ENCODE measurements around the gene PXMP4.
"Not testable (repeated sequence)": the region's sequence is repeated elsewhere in the genome, so short reads cannot be mapped to it uniquely, and the experiment has no call there.

The PXMP4 gene

DNA sequence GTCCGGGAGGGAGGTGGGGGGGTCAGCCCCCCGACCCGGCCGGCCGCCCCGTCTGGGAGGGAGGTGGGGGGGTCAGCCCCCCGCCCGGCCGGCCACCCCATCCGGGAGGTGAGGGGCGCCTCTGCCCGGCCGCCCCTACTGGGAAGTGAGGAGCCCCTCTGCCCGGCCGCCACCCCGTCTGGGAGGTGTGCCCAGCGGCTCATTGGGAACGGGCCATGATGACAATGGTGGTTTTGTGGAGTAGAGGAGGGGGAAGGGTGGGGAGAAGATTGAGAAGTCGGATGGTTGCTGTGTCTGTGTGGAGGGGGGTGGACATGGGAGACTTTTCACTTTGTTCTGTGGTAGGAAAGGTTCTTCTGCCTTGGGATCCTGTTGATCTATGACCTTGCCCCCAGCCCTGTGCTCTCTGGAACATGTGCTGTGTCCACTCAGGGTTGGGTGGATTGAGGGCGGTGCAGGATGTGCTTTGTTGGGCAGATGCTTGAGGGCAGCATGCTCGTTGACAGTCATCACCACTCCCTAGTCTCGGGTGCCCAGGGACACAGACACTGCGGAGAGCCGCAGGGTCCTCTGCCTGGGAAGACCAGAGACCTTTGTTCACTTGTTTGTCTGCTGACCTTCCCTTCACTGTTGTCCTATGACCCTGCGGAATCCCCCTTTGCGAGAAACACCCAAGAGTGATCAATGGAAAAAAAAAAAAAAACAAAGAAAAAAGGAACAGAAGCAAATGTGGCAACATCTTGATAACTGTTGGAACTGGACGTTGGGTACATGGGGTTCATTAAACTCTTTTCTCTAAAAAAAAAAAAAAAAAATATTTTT lies 18.3 kb downstream of the PXMP4 start:
- no peak for DNase-seq

DNA sequence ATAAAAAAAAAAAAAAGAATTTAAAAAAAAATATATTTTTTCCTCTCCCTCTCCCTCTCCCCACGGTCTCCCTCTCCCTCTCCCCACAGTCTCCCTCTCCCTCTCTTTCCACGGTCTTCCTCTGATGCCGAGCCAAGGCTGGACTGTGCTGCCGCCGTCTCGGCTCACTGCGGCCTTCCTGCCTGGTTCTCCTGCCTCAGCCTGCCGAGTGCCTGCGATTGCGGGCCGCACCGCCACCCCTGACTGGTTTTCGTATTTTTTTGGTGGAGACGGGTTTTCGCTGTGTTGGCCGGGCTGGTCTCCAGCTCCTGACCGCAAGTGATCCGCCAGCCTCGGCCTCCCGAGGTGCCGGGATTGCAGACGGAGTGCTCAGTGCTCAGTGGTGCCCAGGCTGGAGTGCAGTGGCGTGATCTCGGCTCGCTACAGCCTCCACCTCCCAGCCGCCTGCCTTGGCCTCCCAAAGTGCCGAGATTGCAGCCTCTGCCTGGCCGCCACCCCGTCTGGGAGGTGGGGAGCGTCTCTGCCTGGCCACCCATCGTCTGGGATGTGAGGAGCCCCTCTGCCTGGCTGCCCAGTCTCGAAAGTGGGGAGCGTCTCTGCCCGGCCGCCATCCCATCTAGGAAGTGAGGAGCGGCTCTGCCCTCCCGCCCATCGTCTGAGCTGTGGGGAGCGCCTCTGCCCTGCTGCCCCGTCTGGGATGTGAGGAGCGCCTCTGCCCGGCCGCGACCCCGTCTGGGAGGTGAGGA lies 19.2 kb downstream of the PXMP4 start:
- DNase-seq, result not testable (repeated sequence)

DNA sequence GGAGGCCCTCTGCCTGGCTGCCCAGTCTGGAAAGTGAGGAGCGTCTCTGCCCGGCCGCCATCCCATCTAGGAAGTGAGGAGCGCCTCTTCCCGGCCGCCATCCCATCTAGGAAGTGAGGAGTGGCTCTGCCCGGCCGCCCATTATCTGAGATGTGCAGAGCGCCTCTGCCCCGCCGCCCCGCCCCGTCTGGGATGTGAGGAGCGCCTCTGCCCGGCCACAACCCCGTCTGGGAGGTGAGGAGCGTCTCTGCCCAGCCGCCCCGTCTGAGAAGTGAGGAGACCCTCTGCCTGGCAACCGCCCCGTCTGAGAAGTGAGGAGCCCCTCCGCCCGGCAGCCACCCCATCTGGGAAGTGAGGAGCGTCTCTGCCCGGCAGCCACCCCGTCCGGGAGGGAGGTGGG lies 21.1 kb downstream of the PXMP4 start:
- not testable (repeated sequence) for DNase-seq

DNA sequence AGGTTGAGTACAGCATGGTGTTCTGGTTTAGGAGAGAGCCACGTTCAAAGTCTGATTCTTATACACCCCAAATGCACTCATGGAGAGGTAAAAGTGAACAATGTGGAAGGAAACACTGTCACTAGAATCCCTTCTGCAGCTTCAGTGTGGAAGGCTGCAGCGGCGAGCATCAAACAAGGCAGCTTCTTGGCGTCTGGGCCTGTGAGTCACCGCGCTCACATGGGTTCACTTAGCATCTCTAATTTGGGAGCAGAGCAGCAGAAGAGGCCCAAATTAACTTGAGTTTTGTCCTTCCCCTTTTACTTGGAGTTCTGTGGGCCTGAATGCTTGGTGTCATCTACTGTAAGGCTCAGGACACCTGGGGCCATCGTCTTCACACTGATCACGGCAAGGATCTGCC lies 23.0 kb downstream of the PXMP4 start:
- DNase-seq, result peak; percentile 70

DNA sequence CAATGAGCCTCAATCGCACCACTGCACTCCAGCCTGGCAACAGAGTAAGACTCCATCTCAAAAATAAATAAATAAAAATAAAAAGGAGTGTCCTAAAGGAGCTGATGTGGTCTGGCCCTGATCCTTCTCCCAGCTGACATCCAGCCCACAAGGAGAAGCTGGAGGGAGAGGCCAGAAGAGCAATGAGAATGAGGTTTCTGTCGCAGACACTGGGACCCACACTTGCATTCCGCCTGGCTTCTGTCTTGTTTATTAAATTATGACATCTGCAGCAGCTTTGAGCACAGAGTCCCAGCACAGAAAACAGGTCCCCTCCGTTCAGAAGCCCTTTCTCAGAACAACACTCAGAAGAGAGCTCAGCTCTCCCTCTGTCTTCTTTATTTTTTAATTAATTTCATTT lies 23.7 kb downstream of the PXMP4 start:
- DNase-seq, result no peak

DNA sequence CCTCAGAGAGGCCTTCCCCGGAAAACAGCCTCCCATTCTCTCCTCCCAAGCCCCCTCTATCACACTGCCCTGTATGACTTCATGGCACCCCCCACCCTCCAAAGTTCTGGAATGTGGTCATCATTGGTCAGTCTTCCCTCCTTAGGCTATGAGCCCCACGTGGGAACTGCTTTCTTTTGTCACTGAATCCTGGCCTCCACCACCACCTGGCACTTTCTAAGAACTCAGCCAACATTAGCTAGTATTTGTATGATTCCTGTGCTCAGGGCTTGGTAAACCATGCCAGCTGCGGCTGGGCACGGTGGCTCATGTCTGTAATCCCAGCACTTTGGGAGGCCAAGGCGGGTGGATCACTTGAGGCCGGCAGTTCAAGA lies 25.5 kb downstream of the PXMP4 start:
- DNase-seq, result no peak

DNA sequence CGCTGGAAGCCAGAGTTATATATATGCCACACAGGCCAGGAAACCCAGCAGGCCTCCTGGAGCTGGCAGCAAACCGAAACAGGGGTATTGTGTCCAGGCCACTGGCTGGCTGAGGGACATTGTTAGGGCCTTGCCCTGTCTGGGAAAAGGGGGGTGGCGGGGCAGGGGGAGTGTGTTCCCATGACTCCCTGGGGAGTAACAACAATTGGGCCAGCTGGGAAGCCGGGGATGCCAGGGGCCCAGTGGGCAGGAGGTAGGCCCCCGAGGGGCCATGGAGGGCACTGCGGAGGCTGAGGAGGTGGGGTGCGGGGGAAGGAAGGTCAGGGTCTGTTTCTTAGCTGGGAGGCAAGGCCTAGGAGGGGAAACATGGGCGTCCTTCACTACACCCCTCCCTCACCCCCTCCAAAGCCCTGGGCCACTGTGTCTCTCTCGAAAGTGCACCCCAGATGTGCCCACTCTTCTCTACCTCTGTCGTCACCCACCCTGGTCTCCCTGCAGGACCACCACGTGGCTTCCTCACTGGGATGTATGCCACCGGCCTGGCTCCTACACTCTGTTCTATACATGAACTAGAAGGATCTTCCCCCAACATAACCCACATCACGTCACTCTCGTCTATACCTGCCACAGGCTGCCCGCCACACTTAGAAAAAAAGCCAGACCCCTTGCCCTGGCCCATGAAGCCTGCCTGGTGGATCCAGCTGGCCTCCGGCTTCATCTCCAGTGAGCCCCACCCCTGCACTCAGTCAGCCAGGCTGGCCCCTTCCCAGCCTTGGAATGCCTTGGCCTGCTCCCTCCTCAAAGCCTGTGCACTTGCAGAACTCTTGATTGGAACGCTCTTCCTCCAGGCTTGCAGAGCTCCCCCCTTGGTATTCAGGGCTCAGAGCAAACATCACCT lies 26.1 kb downstream of the PXMP4 start:
- DNase-seq, result peak; percentile 77

DNA sequence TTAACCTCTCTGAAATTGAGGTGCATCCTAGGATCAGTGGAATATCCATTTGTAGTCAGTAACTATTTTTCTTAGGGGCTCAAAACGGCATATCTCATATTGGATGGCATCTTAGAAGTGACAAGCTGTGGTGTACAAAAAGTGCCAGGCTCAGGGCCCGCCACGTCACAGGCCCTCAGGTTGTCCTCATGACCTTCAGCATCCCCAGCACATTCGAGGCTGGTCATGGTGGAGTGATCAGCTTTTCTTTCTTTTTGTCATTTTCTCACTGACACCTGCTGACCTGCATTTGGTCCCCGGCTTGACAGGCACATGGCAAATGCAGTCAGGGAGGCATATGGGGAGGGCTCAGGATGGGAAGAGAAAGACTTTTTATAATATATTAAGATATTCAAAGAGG lies 26.8 kb downstream of the PXMP4 start:
- no peak for DNase-seq

DNA sequence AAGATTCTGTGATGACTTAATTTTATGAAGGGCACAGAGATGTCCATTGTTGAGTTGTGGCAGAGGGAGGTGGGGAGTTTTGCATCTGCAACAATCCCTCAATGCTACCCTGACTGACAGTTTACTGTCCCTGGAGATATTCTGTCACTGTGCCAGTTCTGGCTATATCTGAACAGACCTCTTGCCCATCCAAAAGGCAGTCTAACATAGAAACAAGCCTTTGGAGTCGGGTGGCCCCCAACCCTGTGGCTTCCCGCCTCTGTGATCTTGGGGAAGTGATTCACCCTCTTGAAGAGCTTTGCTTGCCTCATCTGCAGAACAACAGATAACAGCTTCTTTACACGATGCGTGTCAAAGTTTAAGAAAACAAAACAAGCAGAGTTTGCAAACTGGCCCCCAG lies 30.1 kb downstream of the PXMP4 start:
- no peak for DNase-seq

DNA sequence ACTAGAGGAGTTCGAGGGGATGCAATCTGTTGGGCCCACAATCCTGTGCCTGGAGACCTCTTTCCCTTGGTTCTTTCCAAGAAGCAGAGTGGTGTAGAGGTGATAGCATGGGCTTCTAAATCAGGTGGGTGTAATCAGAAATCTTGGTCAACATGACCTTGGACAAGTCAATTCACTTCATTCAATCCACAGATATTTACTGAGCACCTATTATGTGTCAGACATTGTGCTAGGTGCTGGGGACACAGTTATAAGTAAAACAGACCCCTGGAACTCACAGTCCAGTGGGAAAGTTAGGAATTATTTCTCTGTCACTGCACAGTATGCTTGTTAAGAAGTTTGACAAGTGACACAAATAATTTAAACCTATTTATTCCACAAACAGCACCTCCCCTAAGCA lies 30.6 kb downstream of the PXMP4 start:
- DNase-seq, result no peak

DNA sequence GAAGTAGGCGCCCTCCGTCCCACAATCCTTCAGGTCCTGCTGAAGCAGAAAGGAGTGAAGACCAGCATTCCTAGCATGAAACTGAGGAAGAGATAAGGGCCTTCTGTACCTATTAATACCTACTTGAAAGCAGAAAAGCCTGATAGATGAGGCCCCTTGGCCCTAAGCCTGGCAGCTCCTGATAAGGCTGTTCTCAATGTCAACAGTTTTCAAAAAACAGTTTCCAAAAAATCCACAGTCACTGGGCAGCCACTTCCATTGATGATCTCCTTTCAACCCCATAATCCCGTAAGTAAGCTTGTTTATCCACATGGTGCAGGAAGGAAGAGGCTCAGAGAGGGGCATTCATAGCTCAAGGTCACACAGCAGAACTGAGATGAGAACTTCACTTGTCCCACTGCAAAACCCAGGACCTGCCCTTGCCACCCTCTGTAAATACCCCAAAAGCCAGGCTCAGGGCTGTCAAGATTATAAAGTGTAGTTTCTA lies 31.1 kb downstream of the PXMP4 start:
- no peak for DNase-seq

DNA sequence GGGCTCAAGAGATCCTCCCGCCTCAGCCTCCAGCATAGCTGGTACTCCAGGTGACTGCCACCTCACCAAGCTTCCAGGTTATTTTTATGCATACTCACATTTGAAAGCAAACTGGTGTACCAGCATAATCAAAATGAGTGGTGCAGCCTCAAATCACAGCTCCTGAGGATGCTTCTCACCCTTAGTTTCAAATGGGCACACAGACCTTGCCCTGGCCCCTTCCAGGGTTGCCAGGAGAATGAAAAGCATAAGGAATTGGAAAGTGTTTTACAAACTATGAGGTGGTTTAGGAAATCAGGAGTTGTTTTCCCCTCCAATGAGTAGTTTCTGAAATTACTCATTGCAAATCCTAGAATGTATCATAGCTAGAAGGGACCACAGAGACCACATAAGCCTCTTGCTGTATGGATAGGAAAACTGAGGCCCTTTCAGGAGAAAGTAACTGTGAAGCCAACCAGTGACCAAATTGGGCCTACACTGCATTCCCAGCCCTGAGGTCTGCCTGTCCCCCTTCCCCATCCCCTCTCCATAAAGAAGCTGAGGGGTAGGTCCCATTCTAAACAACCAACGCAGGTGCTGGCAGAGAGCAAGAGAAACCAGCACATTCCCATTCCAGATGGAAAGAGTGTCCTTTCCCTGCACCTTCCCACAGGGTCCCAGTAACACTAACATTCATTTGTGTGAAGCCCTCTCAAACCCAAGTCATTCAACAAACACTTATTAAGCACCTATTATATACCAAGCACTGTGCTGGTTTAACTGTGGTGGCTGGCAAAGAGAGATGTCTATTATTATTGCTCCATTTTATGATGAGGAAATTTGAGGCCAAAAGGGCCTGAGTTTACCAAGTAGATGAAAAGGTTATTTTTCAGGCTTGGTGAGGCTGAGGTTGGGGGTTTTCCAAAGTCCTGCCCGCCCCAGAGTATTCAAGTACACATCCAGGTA lies 31.8 kb downstream of the PXMP4 start:
- no peak for DNase-seq

DNA sequence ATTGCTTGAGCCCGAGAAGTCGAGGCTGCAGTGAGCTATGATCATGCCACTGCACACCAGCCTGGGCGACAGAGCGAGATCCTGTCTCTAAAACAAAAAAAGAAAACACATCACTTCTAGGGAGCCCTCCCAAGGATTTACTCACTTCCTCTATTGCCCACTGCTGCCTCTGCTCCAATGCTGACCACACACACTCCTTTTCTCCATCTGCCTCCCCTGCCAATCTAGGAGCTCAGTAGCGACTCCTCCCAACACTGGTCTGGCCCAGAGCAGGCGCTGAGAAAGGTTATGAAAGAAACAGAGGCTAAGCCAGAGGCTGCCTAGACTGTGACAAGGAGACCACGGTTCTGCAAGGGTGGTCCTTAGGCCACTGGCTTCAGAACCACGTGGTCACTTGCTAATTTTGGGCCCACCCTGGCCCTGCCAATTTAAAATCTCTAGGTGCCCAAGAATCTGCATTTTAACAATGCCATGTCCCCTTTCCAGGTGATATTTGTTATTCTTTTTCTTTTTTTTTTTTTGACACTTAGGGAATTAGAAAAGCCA lies 32.7 kb downstream of the PXMP4 start:
- DNase-seq, result no peak

DNA sequence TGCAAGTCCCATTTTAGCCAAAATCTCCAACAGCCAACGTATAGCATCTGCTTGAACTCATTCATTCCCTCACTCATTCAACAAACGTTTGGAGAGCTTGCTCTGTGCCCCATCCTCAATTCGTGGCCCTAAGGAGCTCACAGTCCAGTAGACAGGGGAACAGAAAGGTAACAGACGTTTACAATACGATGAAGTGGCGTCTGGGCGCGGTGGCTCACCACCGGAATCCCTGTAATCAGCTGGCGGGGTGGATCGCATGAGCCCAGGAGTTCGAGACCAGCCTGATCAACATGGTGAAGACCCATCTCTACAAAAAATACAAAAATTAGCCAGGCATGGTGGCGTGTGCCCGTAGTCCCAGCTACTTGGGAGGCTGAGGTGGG lies 33.1 kb downstream of the PXMP4 start:
- DNase-seq, result no peak

DNA sequence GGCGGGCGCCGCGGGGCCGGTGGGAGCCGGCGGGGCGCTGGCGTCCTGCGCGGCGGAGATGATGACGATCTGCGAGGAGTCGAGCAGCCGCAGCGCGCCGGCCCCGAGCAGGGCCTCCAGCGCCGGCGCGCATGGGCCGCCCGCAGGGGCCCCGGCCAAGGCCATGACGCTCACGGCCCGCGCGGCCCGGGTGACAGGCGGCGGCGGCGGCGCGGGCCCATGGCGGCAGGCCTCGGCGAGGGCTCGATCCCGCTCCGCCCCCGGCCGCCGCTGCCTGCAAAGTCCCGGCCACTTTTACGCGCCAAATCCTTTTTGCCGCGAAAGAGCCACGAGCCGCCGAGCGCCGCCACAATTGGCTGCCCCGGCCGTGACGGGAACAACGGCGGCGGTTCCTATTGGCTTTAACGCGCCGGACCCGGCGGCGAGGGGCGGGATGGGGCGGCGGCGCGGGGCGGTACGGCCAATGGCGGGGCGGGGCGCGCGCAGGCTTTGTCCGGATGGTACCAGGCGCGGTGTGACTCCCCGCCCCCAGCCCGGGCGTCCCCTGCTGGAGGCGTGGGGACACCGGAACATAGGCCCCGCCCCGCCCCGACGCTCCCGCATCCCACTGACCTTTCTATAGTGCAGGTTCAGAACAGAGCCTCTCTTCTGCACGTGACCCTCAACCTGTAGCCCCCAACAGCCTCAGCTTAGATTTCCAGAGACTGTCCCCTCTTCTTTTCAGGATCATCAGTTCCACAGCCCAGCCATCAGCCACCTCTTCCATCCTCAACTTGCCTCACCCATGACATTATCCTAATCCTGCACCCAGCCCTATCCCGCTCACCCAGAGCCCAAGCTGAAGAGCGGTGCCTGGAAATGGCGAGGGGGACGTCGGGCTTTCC lies 33.8 kb downstream of the PXMP4 start, which contains the start of gene E2F1:
E2F1 (minus strand) TSS at position 286 of the 884 bp plus-strand sequence; CDS start at position 165, 121 bp downstream.
- DNase-seq, result peak; percentile 97

DNA sequence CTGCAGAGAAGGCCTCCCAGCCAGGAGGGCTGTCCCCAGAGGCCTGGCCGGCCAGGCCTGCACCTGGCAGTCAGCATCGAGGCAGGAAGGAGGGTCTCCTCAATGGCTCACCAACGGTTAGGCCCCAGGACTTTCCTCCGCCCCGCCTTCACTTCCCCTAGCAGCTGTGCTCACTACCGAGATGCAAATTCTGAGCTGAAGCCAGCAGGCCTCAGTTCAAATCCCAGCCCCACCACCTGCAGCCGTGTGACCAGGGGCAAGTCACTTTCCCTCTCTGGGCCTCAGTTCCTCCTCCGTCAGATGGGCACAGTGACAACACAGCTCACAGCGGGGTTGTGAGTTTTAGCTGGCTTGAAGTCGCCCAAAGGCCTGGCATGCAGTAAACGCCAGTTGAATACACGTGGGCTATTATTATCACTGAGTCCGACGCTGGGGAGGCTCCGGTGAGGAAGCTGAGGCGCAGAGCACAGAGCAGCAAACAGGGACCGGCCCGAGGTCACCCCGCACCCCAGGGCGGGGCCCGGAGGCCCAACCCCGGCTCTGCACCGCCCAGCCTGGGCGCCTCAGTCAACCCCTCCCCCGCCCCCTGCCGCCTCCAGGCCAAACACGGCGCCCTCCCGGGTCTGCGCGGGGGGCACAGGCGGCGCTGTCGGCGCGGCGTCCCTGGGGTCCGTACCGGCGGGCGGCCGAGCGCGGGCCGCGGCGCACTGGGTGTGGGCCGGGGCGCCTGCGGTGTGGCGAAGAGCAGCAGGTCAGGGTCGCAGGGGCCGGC lies 34.6 kb downstream of the PXMP4 start:
- DNase-seq, result peak; percentile 68

DNA sequence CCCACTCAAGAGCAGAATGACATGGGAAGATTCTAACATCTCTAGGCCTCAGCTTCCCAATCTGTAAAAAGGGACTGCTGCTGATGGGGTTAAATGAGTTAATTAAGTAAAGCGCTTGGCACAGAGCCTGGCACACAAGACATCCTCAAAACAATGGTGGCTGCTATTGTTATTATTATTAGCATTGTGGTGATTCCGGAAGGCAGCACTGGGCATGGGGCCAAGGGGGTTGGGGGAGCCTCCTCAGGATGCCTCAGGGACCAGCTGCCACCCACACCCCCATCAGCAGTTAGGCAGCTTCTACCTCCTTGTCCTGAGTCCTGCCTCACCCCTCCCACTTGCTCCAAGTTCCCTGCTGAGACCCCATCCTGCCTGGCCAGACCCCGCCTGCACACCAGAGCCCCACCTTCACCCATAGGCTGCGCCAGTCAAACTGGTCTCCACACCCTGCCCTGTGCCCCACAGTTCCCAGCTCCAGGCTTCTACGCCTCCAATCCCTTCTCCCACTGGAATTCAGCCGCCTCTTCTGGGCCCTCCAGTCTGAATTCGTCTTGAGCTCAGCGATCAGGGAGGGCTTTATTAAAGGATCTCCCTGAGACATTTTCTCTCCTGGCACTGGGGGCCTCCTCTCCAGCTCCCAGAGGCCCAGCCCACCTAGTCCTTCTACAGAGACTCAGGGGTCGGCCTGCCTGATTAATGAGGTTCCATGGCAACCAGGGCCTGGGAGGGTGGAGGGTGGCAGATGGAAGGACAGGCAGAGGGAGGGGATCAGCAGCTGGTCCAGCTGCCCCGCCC lies 35.4 kb downstream of the PXMP4 start:
- DNase-seq, result no peak

DNA sequence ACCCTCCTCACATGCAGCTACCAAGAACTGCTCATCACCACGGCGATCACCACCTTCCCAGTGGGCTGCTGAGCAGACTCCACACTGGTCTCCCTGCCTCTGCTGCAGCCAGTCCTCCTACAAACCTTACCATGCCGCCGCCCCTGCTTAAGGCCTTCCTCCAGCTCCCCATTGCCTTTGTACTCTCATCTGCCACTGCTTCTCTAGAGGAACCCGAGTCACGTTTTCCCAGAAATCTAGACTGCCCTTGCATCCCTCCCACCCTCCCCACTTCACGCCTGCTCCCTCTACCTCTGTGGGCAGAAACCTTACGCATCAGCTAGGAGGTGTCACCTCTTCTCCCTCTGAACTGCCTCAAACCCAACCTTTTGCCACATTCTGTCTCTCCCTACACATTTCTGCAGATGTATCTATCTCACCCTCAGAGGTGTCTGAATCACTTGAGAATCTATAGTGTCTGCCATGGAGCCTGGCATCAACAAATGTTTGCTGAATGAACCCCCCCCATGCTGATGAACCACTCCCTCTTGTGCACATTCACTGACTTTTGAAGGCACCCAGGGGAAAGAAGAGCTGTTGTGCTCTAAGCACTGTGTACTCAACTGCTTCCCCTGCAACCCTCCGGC lies 38.3 kb downstream of the PXMP4 start:
- DNase-seq, result no peak
